PFSK-1 (cell line): ENCODE measurements around the gene AKAP14.

Experiments used
- FOXP2 ChIP-seq: optimal IDR thresholded peaks from 2 replicates; pipeline ENCODE3; 2011; ENCODE audit warnings: borderline replicate concordance, control low read depth, inconsistent platforms; ENCODE audit not compliant: insufficient read depth; ENCODE audit errors: extremely low read length, extremely low read depth
- POLR2AphosphoS5 ChIP-seq: IDR thresholded peaks from 2 replicates; pipeline ENCODE4 v1.6.1; 2012; ENCODE audit warnings: low read depth, mild to moderate bottlenecking, control low read depth, low read length, moderate library complexity
- REST ChIP-seq, 2 experiments: IDR thresholded peaks; 2 replicates each; pipeline versions ENCODE4 v1.6.1 to v1.8.0; 2011 to 2012; ENCODE audit warnings: low read depth in 2 of 2, low read length in 2 of 2, control low read depth in 1 of 2, inconsistent platforms in 1 of 2, mild to moderate bottlenecking in 1 of 2, moderate library complexity in 1 of 2; ENCODE audit not compliant: insufficient read depth in 1 of 2
- SIN3A ChIP-seq: IDR thresholded peaks from 2 replicates; pipeline ENCODE4 v1.6.1; 2012; ENCODE audit warnings: mild to moderate bottlenecking, low read length, moderate library complexity, borderline replicate concordance; ENCODE audit not compliant: insufficient read depth
- TAF1 ChIP-seq: IDR thresholded peaks from 2 replicates; pipeline ENCODE4 v1.6.1; 2012; ENCODE audit warnings: low read length, control low read depth, borderline replicate concordance; ENCODE audit not compliant: insufficient read depth

The AKAP14 gene

GRCh38 chrX:119880552-119881437 is 14.9 kb upstream of the AKAP14 start:
- no peak for TF ChIP-seq TAF1
- TF ChIP-seq FOXP2, result no peak
- no peak for TF ChIP-seq SIN3A
- no peak for TF ChIP-seq REST (IDR thresholded peaks at IDR 0.05; ENCODE audit: insufficient read depth in 1 of 2, low read depth in 2 of 2, low read length in 2 of 2)

- TF ChIP-seq POLR2AphosphoS5, result no peak
- TF ChIP-seq REST (IDR thresholded peaks at IDR 0.05; ENCODE audit: insufficient read depth in 1 of 2, low read depth in 2 of 2, low read length in 2 of 2), result no peak
- TF ChIP-seq SIN3A, result no peak
- TF ChIP-seq FOXP2, result no peak
- TF ChIP-seq TAF1, result no peak
These were observed 9.9 kb upstream of the AKAP14 start for GRCh38 chrX:119885554-119886428.

DNA sequence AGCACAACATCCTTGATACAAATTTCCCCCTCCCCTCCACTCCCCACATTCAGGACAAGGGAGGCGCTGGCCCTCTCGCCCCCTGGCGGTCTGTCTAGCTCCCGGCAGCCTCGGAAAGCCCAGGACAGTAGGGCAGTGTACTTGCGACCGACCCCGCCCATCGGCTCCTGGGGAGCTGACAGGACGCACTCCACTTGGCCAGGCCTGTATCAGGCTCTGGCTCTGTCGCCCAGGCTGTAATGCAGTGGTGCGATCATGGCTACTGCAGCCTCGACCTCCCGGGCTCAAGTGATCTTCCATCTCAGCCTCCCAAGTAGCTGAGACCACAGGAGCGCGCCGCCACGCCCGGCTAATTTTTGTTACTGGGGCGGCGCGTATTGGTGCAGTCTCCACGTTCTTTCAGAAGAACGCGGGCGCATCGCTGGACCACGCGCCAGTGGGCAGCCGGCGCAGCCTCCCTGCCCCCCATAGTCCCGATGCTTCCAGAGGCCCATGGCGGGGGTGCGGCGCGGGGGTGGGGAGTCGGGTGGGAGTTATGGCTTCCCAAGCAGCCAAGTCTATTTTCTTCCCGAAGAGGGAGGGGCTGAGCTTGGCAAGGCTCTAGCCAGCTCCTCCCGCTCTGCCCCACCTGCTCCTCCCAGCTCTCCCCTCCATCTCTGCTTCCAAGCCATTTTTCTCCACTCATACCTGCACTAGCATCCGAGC is 7.8 kb upstream of the AKAP14 start:
- no peak for TF ChIP-seq TAF1
- no peak for TF ChIP-seq REST (IDR thresholded peaks at IDR 0.05; ENCODE audit: insufficient read depth in 1 of 2, low read depth in 2 of 2, low read length in 2 of 2)
- no peak for TF ChIP-seq POLR2AphosphoS5
- TF ChIP-seq SIN3A, result no peak
- TF ChIP-seq FOXP2, result no peak

GRCh38 chrX:119899125-119899524 is 3.4 kb downstream of the AKAP14 start:
- TF ChIP-seq TAF1, result no peak
- TF ChIP-seq SIN3A, result no peak
- no peak for TF ChIP-seq REST (IDR thresholded peaks at IDR 0.05; ENCODE audit: insufficient read depth in 1 of 2, low read depth in 2 of 2, low read length in 2 of 2)
- TF ChIP-seq FOXP2, result no peak
- no peak for TF ChIP-seq POLR2AphosphoS5
